HepG2 (cell line): Measurements from ENCODE around the gene DDN. TPM values are rescaled to one million over a fixed set of nuclear protein-coding genes. Genes with fewer than 3 reads are reported as not detected.

Experiments
- ARID4A ChIP-seq: sonication (generic); formaldehyde crosslinking; IDR thresholded peaks from 2 replicates; pipeline ENCODE4 v1.5.0; 2020; ENCODE audit warnings: mild to moderate bottlenecking, missing genetic modification reagents, borderline replicate concordance
- ATF1 ChIP-seq: IDR thresholded peaks from 2 replicates; pipeline ENCODE4 v1.6.1; 2016; ENCODE audit warnings: mild to moderate bottlenecking, control low read depth
- ATM ChIP-seq: fragments of 450-650 bp; IDR thresholded peaks from 2 replicates; pipeline ENCODE4 v1.7.1; 2017; ENCODE audit warnings: mild to moderate bottlenecking, borderline replicate concordance
- BHLHE40 ChIP-seq: IDR thresholded peaks from 2 replicates; pipeline ENCODE4 v1.6.1; 2011; ENCODE audit warnings: low read length, improper control_type of control experiment
- DRAP1 ChIP-seq: IDR thresholded peaks from 2 replicates; pipeline ENCODE4 v1.6.1; 2016; ENCODE audit warnings: missing genetic modification reagents, missing compliant biosample characterization
- EED ChIP-seq: sonication (generic); formaldehyde crosslinking; IDR thresholded peaks from 2 replicates; pipeline ENCODE4 v1.5.0; 2020; ENCODE audit warnings: mild to moderate bottlenecking, missing genetic modification reagents
- FOSL1 ChIP-seq: sonication (generic); formaldehyde crosslinking; IDR thresholded peaks from 2 replicates; pipeline ENCODE4 v1.9.0; 2021; ENCODE audit warnings: missing genetic modification reagents, borderline replicate concordance
- HMGXB4 ChIP-seq, 2 experiments: sonication (generic) in 1 of 2; formaldehyde crosslinking in 1 of 2; IDR thresholded peaks; 2 replicates each; pipeline versions ENCODE4 v1.4.0 to v1.6.1; 2018 to 2020; ENCODE audit warnings: missing genetic modification reagents in 2 of 2, borderline replicate concordance in 1 of 2, low read depth in 1 of 2, mild to moderate bottlenecking in 1 of 2, missing biosample characterization in 1 of 2
- IKZF4 ChIP-seq: sonication (generic); formaldehyde crosslinking; IDR thresholded peaks from 2 replicates; pipeline ENCODE4 v1.5.1; 2020; ENCODE audit warnings: borderline replicate concordance, mild to moderate bottlenecking, low read depth, missing genetic modification reagents; ENCODE audit errors: not compliant biosample characterization
- JARID2 ChIP-seq: sonication (generic); formaldehyde crosslinking; IDR thresholded peaks from 2 replicates; pipeline ENCODE4 v1.8.1; 2023; ENCODE audit warnings: missing genetic modification reagents, inconsistent platforms; ENCODE audit not compliant: insufficient replicate concordance
- MTA3 ChIP-seq: sonication (generic); formaldehyde crosslinking; IDR thresholded peaks from 2 replicates; pipeline ENCODE4 v1.4.0; 2020; ENCODE audit warnings: missing genetic modification reagents
- NFIC ChIP-seq: IDR thresholded peaks from 2 replicates; pipeline ENCODE4 v1.6.1; 2012; ENCODE audit warnings: mild to moderate bottlenecking, low read length, inconsistent platforms
- NFRKB ChIP-seq: fragments of 450-650 bp; IDR thresholded peaks from 2 replicates; pipeline ENCODE4 v1.6.1; 2017
- PATZ1 ChIP-seq: sonication (generic); formaldehyde crosslinking; IDR thresholded peaks from 2 replicates; pipeline ENCODE4 v1.4.0; 2020; ENCODE audit warnings: missing genetic modification reagents
- ZFP37 ChIP-seq: sonication (generic); formaldehyde crosslinking; IDR thresholded peaks from 2 replicates; pipeline ENCODE4 v1.4.0; 2020; ENCODE audit warnings: missing genetic modification reagents, borderline replicate concordance
- ZNF614 ChIP-seq: IDR thresholded peaks from 2 replicates; pipeline ENCODE4 v1.6.1; 2018; ENCODE audit warnings: missing biosample characterization, missing genetic modification reagents, inconsistent platforms, borderline replicate concordance
- polyA plus RNA-seq, 8 experiments: library from polyadenylated mRNA; depleted of rRNA in 3 of 8; stranded (reverse) in 7 of 8; unstranded in 1 of 8; fragments of >200 nt; fragmentation: Illumina TruSeq in 4 of 8; extraction: Trizol in 4 of 8; gene quantifications; 2 replicates each; pipeline versions ENCODE4 v1.2.1 to v1.2.3, GENCODE V29; 2011 to 2016; ENCODE audit warnings: low read depth in 4 of 8, missing spikeins in 1 of 8, mixed read lengths in 1 of 8; ENCODE audit not compliant: insufficient read depth in 1 of 8
- total RNA-seq, 5 experiments: library from RNA; depleted of rRNA; stranded (reverse); fragments of >200 nt; fragmentation: Illumina TruSeq; extraction: Trizol; gene quantifications; 2 replicates each; pipeline ENCODE4 v1.2.3, GENCODE V29; 2016; ENCODE audit warnings: low read depth in 1 of 5

Gene DDN
- total and polyA plus RNA-seq, 2 of the 13 experiments (the other 11 are each of a cell fraction or from before 2014, with no cell fraction given) = 0.24 to 0.53 TPM

GRCh38 chr12:48997719-48998496 is 1.3 kb downstream of the DDN start (continued):
- peak in 1 of 2 experiments; percentile 42; a peak in 1 of 4 replicates for TF ChIP-seq HMGXB4 (CRISPR knock-in tag; IDR thresholded peaks at IDR 0.05; ENCODE audit: borderline replicate concordance in 1 of 2, low read depth in 1 of 2)
- TF ChIP-seq PATZ1 (CRISPR knock-in tag) = peak; percentile 83
- TF ChIP-seq ATM = no peak
- TF ChIP-seq EED = no peak
- TF ChIP-seq NFIC = no peak
- no peak for TF ChIP-seq ZNF614 (CRISPR knock-in tag)
- no peak for TF ChIP-seq DRAP1 (CRISPR knock-in tag)
- no peak for TF ChIP-seq FOSL1 (CRISPR knock-in tag)
- TF ChIP-seq JARID2 = no peak
- TF ChIP-seq BHLHE40 = no peak
- peak; percentile 51 for TF ChIP-seq IKZF4 (CRISPR knock-in tag)
- no peak for TF ChIP-seq NFRKB
- TF ChIP-seq MTA3 (CRISPR knock-in tag) = no peak
- TF ChIP-seq ZFP37 (CRISPR knock-in tag) = no peak
- no peak for TF ChIP-seq ATF1 (CRISPR knock-in tag)
- no peak; the same call in 1 of the 2 replicates for TF ChIP-seq ARID4A (CRISPR knock-in tag)
